Mesothelial cell of epicardium (in vitro differentiated cells): ENCODE data around the gene ARHGAP44. TPM values are rescaled to one million over a fixed set of nuclear protein-coding genes. Genes with fewer than 3 reads are reported as not detected.
A peak's percentile ranks its signal among the peaks of the same experiment; 100 is the strongest.

ENCODE experiments used
- DNase-seq, 2 experiments: peaks; one replicate each; pipeline ENCODE4 v3.0.0; 2021; ENCODE audit warnings: low spot score in 2 of 2; ENCODE audit not compliant: unreplicated experiment in 2 of 2
- H3K27ac Mint-ChIP-seq: 2 replicates; pipeline ENCODE4 v1.8.0; 2021; ENCODE audit warnings: mixed read lengths
- H3K27me3 Mint-ChIP-seq: 2 replicates; pipeline ENCODE4 v1.8.0; 2021; ENCODE audit warnings: low read depth, mixed read lengths
- H3K36me3 Mint-ChIP-seq: 2 replicates; pipeline ENCODE4 v1.8.0; 2021; ENCODE audit warnings: mixed read lengths
- H3K4me1 Mint-ChIP-seq: 2 replicates; pipeline ENCODE4 v1.8.0; 2021; ENCODE audit warnings: mixed read lengths
- H3K4me3 Mint-ChIP-seq: 2 replicates; pipeline ENCODE4 v1.8.0; 2021; ENCODE audit warnings: mild to moderate bottlenecking, moderate library complexity, mixed read lengths
- H3K9me3 Mint-ChIP-seq: 2 replicates; pipeline ENCODE4 v1.8.0; 2021; ENCODE audit warnings: mixed read lengths
- CTCF ChIP-seq: fragments of 200-600 bp; sonication (generic); IDR thresholded peaks from one replicate; pipeline ENCODE4 v1.5.0; 2021; ENCODE audit warnings: antibody characterized with exemption; ENCODE audit not compliant: unreplicated experiment
- total RNA-seq: library from RNA; stranded (reverse); gene quantifications from 3 replicates; pipeline ENCODE4 v1.2.1, GENCODE V29; 2021

ARHGAP44 gene
- total RNA-seq, 1 donor from 2014 or later, result 11.7 TPM

- TF ChIP-seq CTCF, result no peak
- peaks cover 5% of the 10 kb centered on the region for H3K4me1 Mint-ChIP-seq
- no peak overlapping the region for H3K27ac Mint-ChIP-seq
- DNase-seq, result no peak
- H3K9me3 Mint-ChIP-seq, result peaks cover 24% of the 10 kb centered on the region
- peaks cover 30% of the 10 kb centered on the region for H3K36me3 Mint-ChIP-seq
- no peaks in the 10 kb centered on the region for H3K27me3 Mint-ChIP-seq
- H3K4me3 Mint-ChIP-seq, result no peak overlapping the region
Measured at GRCh38 chr17:12902046-12902445, 112.7 kb downstream of the ARHGAP44 start.

GRCh38 chr17:12907477-12907876, 118.2 kb downstream of the ARHGAP44 start:
- peaks cover 11% of the 10 kb centered on the region for H3K4me1 Mint-ChIP-seq
- no peak overlapping the region for H3K4me3 Mint-ChIP-seq
- no peaks in the 10 kb centered on the region for H3K27me3 Mint-ChIP-seq
- no peak for TF ChIP-seq CTCF
- DNase-seq, result no peak
- H3K27ac Mint-ChIP-seq, result no peak overlapping the region
- peaks cover 17% of the 10 kb centered on the region for H3K9me3 Mint-ChIP-seq
- H3K36me3 Mint-ChIP-seq, result peaks cover 18% of the 10 kb centered on the region

GRCh38 chr17:12909046-12909445, 119.7 kb downstream of the ARHGAP44 start:
- Mint-ChIP-seq H3K27me3 (no peaks in the 10 kb centered on the region), H3K4me3 (no peak overlapping the region)
- no peak for TF ChIP-seq CTCF

GRCh38 chr17:12909511-12909910, 120.2 kb downstream of the ARHGAP44 start:
- Mint-ChIP-seq H3K27ac (peak overlapping the region; percentile 11), H3K9me3 (peaks cover 14% of the 10 kb centered on the region), H3K36me3 (peaks cover 15% of the 10 kb centered on the region), H3K27me3 (no peaks in the 10 kb centered on the region), H3K4me3 (no peak overlapping the region), H3K4me1 (peaks cover 9% of the 10 kb centered on the region)
- TF ChIP-seq CTCF, result no peak
- no peak for DNase-seq

More at GRCh38 chr17:12909046-12909445, 119.7 kb downstream of the ARHGAP44 start:
- Mint-ChIP-seq H3K4me1 (peaks cover 9% of the 10 kb centered on the region), H3K27ac (no peak overlapping the region), H3K9me3 (peaks cover 17% of the 10 kb centered on the region), H3K36me3 (peaks cover 18% of the 10 kb centered on the region)
- DNase-seq, result no peak

- TF ChIP-seq CTCF, result no peak
- Mint-ChIP-seq H3K27ac (no peak overlapping the region), H3K36me3 (peaks cover 20% of the 10 kb centered on the region), H3K27me3 (no peaks in the 10 kb centered on the region), H3K9me3 (peaks cover 14% of the 10 kb centered on the region), H3K4me1 (peaks cover 9% of the 10 kb centered on the region), H3K4me3 (no peak overlapping the region)
- DNase-seq, result no peak
Measured at GRCh38 chr17:12911239-12911638, 121.9 kb downstream of the ARHGAP44 start.

- Mint-ChIP-seq H3K36me3 (peaks cover 28% of the 10 kb centered on the region), H3K9me3 (no peaks in the 10 kb centered on the region), H3K4me3 (no peak overlapping the region), H3K27me3 (no peaks in the 10 kb centered on the region), H3K4me1 (no peaks in the 10 kb centered on the region), H3K27ac (no peak overlapping the region)
- TF ChIP-seq CTCF, result no peak
- no peak for DNase-seq
Measured at GRCh38 chr17:12917399-12917798, 128.1 kb downstream of the ARHGAP44 start.
